HG03196 (cell line): Measurements from ENCODE around the gene DCTN3.

Experiments used
- ATAC-seq: cut with Tn5 transposase; IDR thresholded peaks from one replicate; pipeline ENCODE4 v1.9.1; 2021; ENCODE audit not compliant: unreplicated experiment

Gene DCTN3

DNA sequence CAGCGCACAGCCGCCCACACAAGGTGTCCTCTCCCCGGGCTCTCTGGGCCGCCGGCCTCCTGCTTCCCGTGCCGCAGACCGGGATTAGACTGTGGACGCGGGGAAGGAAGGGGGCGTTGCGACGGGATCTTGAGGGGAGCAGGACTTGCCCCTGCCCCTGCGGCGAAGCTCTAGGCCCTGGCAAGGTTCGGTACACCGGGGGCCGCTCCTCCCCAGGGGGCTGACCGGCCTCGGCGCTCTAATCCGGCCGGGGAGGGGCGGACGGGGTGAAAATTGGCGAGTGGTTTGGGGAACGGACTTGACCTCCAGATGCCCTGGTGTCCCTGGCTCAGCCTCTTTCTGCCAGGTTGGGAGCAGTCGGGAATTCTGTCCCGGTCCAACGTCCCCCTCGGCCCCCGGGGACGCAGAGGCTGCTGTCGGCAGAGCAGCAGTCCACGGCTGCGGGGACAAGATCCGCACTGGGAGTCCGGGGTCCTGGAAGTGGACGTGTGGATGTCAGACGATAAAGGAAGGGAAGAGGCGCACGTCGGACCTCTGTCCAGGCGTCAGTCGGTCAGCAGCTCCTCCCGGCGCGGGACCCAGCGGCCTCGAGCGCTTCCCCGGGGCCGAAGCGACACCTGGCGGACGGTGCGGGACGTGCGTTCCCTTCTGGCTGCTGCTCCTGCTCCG lies 28.9 kb downstream of the DCTN3 start:
- no peak for ATAC-seq

GRCh38 chr9:34590381-34591247 lies 29.7 kb downstream of the DCTN3 start:
- no peak for ATAC-seq

DNA sequence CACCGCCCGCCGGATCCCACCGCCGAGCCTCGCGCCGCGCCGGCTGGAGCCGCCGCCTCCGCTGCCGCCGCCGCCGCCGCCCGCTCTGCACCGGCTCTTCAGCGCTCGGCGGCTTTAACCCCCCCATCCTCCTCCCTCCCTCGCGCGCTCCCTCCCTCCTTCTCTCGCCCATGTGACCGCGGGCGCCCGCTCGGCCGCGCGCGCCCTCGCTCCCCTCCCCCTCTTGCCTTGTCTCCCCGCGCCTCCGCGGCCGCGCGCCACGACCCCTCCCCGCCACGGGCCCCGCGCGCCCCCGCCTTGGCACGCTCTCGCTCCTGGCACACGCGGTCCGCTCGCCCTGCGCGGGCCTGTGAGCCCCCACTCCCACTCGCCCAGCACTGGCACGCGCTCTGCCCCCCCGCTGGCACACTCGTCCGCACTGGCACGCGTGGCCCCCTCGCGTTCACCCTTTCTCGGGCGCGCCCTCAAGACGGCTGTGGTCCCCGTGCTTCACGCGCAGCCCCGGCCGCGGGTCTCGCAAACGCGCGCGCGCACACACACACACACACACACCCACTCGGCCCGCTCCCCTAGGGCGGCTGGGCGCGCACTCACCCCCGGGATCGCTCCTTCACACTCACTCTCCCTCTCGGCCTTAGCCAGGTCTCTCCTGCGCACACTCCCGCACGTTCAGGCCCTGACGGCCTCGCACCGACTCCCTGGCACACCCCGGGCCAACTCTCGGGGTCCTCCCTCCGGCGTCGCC lies 30.5 kb downstream of the DCTN3 start, which contains the start of gene CNTFR:
Gene CNTFR (minus strand): TSS at position 89 of the 745 bp plus-strand sequence. CDS start 20,743 bp downstream, outside the sequence.
- no peak for ATAC-seq

- no peak for ATAC-seq
These were observed 31.3 kb downstream of the DCTN3 start for GRCh38 chr9:34588671-34589635.

GRCh38 chr9:34587271-34587670 lies 33.0 kb downstream of the DCTN3 start:
- no peak for ATAC-seq

DNA sequence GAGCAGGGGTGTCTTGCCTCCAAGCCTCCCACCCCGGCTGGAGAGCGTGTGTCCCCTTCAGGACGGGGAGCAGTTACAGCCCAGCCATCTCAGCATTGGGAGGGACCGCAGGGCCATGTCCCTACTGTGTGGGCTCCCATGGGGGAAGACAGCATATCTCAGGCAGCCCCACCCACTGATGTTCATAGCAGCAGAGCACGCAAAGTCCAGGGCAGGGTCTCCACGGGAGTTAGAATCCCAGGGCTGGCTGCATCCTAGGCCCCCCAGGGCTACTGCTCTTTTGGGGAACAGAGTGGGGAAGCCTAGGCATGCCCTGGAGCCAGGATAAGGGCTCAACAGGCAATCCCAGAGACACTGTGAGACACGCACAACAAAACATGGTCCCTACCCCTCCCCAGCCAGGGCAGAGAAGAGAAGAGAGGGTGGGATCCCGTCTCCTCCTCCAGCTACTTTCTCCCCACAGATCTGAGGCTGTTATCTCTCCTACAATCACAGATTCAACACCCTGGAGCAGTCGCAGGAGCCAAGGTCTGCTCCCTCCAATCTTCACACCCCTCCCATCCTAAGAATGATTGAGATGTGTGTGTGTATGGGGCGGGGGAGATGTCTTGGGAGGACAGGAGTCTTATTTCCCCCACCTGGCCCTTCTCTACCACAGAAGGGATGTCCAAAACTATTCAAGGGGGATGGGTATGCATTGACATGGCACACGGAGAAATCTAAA lies 34.2 kb downstream of the DCTN3 start:
- ATAC-seq: no peak

DNA sequence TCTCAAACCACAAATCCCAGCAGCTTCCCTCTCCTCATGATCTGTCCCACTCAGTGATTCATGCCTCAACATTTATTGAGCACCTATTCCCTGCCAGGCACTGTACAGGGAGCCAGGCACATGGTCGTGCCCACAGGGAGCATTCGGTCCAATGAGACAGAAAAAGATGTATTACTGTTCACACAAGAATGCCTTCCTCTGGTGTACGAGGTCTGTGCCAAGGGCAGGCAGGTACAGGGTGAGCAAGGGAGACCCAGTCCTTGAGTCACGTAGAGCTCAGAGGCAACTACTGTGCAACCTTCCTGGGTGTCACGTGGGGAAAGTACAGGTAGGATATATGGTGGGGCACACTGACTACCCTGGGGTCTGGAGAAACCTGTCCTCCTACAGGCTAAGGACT lies 35.3 kb downstream of the DCTN3 start:
- no peak for ATAC-seq

- ATAC-seq: no peak
These were observed 37.5 kb downstream of the DCTN3 start for GRCh38 chr9:34582787-34583186.

DNA sequence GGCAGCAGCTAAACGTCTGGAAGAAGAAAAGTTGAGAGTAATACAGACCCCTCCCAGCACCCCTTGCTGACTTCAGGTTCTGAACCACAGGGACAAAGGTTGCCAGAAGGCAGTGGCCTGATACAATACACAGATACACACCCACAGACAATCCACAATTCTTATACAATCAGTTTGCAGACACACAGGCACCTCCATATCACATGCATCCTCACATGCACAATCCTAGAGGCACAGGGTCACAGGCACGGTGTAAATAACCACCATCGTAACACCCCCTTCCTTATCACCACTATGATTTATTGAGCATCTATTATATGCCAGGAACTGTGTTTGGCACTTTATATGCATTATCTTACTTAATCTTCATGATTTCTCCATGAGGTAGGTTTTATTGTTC lies 39.0 kb downstream of the DCTN3 start:
- no peak for ATAC-seq

- ATAC-seq: no peak
These were observed 39.9 kb downstream of the DCTN3 start for GRCh38 chr9:34580358-34580757.

DNA sequence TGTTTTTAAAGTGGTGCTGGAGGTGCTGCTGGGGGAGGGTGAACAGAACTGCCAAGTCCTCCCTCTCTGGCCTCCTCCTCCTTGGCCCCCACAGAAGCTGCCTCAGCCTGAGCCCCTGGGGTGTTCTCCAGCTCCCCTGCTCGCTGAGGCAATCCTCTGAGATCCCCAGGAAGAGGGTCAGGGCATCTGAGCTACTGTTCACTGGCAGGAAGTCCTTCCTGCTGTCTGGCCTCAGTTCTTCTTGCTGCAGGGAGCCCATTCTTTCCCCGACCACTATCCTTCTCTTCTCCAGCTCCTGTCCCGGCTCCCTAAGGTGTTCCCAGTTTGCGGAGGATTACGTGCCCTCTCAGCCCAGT lies 40.5 kb downstream of the DCTN3 start:
- ATAC-seq: no peak

DNA sequence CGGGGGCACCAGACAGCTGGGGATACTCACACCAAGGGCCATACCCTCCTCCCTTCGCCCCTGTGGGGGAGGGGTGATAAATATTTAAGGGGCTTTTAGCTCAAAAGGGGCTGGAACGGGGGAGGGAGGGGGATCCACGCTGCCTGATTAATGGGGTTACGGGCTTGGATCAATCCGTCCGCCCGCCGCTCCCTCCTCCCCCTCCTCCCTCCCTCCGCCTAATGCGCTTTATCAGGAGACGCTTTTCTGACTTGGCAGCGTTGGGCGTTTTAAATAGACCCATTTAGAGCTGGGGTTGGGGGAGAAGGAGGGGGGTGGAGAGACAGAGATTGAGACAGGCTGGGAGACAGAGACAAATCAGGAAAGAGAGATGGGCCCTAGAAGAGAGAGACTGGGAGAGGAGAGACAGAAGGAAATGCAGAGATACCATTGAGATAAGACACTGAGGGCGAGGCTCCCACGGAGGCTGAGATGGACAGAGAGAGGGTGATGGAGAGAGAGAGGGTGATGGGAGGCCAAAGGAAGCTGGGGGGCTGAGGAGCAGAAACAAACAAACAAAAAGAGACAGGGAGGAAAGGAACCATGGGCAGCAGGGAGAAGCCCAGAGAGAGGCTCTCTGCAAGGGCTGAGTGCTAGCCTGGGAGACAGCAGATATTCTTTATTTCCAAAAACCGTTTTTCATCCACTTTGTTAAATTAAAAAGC lies 41.0 kb downstream of the DCTN3 start:
- no peak for ATAC-seq

- no peak for ATAC-seq
These were observed 41.8 kb downstream of the DCTN3 start for GRCh38 chr9:34578241-34579103.

GRCh38 chr9:34577400-34578240 lies 42.7 kb downstream of the DCTN3 start:
- no peak for ATAC-seq

DNA sequence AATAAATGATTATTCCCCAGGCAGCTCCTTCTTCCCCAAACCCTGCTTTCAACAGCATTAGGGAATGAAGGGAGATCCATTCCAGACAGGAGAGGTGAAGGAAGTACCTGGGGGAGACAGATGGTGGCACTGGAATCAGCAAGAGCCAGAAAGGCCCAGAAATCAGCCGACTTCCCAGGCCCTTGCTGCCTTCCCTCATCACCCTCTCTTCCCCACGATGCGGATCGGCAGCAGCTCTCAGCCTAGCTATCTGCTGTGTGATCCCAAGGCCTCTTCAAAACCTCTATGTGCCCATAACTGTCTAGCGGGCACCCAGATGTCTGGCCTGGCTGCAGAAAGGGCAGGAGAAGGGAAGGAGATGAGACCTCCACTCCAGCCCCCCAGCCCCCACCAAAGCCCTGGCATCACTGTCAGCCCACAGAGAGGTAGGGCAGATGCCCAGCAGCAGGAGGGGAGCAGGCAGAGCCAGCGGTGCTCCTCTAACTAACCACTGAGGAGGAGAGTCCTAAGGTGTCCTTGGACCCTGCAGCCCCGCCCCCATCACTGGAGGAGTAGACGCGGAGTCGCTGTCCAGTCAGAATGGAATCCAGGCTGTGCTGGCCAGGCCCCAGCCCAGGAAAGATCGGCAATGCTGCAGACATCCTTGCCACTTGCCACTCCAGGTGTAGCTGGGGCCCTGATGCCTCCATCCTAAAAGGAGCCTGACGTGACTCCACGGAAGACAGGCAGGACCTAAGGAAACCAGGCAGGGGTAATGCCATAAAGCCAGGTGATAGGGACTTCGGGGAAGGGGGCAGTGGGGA lies 43.5 kb downstream of the DCTN3 start:
- no peak for ATAC-seq

DNA sequence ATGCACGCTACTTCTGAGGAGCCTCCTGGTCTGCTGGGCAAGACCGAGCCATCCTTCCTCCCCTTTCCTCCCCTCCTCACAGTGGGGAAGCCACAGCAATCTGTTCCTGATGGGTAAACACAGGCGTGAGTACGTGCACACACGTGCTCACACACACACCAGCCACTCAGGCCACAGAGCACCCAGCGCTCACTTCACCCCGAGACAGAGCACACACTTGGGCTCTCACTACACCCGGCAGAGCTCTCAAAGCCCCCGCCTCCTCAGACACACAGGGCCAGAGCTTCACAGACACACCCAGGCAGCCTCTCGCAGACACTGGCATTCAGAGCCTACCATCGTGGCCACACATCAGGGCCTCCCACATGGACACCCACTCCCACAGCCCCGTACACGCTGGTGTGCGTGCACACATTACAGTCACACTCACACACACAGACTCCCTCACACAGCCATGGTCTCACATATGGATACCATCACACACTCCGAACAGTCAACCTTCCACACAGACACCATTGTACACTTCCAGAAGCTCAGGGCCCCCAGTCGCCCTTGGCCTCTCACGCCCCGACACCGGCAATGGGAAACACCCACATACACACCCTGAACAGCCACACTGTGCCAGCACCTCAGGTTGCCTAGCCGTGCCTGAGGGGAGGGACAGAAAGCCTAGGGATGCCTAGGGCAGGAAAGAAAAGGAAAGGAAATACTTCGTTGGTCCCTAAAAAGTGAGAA lies 44.3 kb downstream of the DCTN3 start:
- ATAC-seq: no peak
